ENCODE results near the gene HSDL1.

Gene HSDL1

DNA sequence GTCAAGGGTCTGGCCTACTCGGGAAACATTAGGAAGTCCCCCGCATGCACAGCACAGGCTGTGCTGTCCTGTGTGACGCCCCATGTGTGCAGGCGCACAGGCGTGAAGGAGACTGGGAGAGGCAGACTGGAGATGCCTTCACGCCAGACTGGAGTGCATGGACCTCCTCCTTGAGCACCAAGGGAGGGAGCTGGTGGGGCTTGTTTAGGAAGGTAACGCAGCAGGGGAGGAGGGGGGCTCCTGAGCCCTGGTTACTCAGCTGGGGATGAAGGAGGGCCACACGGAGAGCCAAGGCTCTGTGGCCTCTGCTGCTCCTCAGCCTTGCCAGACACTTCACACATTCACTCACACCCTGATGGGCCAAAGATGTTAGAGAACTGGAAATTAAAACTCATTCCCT lies 7.7 kb downstream of the HSDL1 start:
- H3K36me3 ChIP-seq (ENCODE audit: control insufficient read depth in 1 of 2, insufficient read depth in 2 of 2, low read length in 2 of 2): no peaks in the 10 kb centered on the region
- no peak overlapping the region for H2BK12ac ChIP-seq (ENCODE audit: low read length)
- WGBS (ENCODE audit: extremely low coverage, insufficient coverage, insufficient read length): no CpG with 5 or more reads among the region's 8 CpGs
- no peak overlapping the region for H3K18ac ChIP-seq (ENCODE audit: low read length)
- no peak overlapping the region for H3K9ac ChIP-seq (ENCODE audit: low read length)
- no peak overlapping the region for H4K12ac ChIP-seq (ENCODE audit: low read depth, low read length)
- H4K8ac ChIP-seq (ENCODE audit: low read depth, low read length): no peak overlapping the region
- H2BK120ac ChIP-seq (ENCODE audit: insufficient read depth, low read length, poor library complexity): no peak overlapping the region
- no peak overlapping the region for H3K4me3 ChIP-seq (ENCODE audit: low read depth, low read length)
- H3K4me2 ChIP-seq (ENCODE audit: low read length): no peak overlapping the region
- H3K27me3 ChIP-seq (ENCODE audit: insufficient read depth, low read length): no peaks in the 10 kb centered on the region
- no peak overlapping the region for H3K23ac ChIP-seq (ENCODE audit: low read length)
- no peaks in the 10 kb centered on the region for H3K79me1 ChIP-seq (ENCODE audit: low read length)
- H3K4ac ChIP-seq (ENCODE audit: low read depth, low read length): no peak overlapping the region
- no peak overlapping the region for H3K27ac ChIP-seq (ENCODE audit: low read depth, low read length)
- H2AFZ ChIP-seq (ENCODE audit: insufficient read depth, low read length, poor library complexity): no peak overlapping the region
- H3K4me1 ChIP-seq (ENCODE audit: control insufficient read depth in 1 of 2, insufficient read depth in 2 of 2, low read length in 2 of 2): peaks cover 5 to 6% of the 10 kb centered on the region in 2 experiments
- no peak overlapping the region for H2AK5ac ChIP-seq (ENCODE audit: low read length)
- H3K14ac ChIP-seq (ENCODE audit: low read length): no peak overlapping the region
- DNase-seq: no peak
- H2BK5ac ChIP-seq (ENCODE audit: low read depth, low read length, poor library complexity): no peak overlapping the region
- H3K9me3 ChIP-seq (ENCODE audit: insufficient read depth, low read depth, low read length): no peaks in the 10 kb centered on the region
- no peak overlapping the region for H4K91ac ChIP-seq (ENCODE audit: low read depth, low read length)
- H3K79me2 ChIP-seq (ENCODE audit: control insufficient read depth, insufficient read depth, low read length, poor library complexity): no peaks in the 10 kb centered on the region

DNA sequence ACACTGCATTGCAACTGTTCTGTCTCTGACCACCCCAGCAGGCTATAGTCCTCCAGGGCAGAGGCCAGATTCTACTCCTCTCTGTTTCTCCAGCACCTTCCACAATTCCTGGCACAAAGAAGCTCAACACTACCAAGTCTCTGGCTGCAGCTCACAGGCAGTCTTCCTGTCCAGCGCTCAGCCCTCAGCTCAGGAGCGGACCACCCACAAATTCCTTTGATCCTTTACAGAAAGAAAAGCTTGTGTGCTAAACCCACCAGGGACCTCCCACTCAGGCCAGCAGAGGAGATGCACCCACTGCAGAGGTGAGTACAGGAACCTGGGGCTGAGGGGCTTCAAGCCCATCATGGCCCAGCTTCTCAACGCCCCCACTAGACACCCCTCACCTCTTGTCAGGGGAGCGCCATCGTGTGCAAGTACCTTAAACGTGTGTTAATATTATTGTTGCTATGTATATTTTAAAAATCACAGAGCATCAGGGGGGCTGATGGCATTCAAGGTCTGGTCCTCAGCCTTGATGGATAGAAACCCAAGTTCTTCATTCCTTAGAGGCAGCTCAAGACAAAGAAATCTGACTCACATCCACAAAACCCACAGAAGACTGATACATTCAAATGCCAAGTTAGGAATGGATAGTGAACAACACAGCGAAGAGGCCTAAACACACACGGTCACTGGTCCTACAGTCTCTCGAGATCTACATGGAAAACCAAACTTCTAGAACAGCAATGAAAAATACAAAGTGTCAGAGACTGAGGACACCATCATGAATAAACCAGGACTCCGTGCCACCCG lies 8.4 kb downstream of the HSDL1 start:
- Histone ChIP-seq H3K79me1 (ENCODE audit: low read length) (no peaks in the 10 kb centered on the region), H4K12ac (ENCODE audit: low read depth, low read length) (no peak overlapping the region), H4K91ac (ENCODE audit: low read depth, low read length) (no peak overlapping the region), H3K18ac (ENCODE audit: low read length) (no peak overlapping the region), H2BK120ac (ENCODE audit: insufficient read depth, low read length, poor library complexity) (no peak overlapping the region), H3K9ac (ENCODE audit: low read length) (no peak overlapping the region), H3K23ac (ENCODE audit: low read length) (no peak overlapping the region), H3K4me2 (ENCODE audit: low read length) (no peak overlapping the region), H3K27ac (ENCODE audit: low read depth, low read length) (no peak overlapping the region), H3K36me3 (ENCODE audit: control insufficient read depth in 1 of 2, insufficient read depth in 2 of 2, low read length in 2 of 2) (no peaks in the 10 kb centered on the region), H3K9me3 (ENCODE audit: insufficient read depth, low read depth, low read length) (no peaks in the 10 kb centered on the region), H3K14ac (ENCODE audit: low read length) (no peak overlapping the region), H3K4me3 (ENCODE audit: low read depth, low read length) (no peak overlapping the region), H2AFZ (ENCODE audit: insufficient read depth, low read length, poor library complexity) (no peak overlapping the region), H4K8ac (ENCODE audit: low read depth, low read length) (no peak overlapping the region), H3K4ac (ENCODE audit: low read depth, low read length) (no peak overlapping the region), H2BK12ac (ENCODE audit: low read length) (no peak overlapping the region), H3K79me2 (ENCODE audit: control insufficient read depth, insufficient read depth, low read length, poor library complexity) (no peaks in the 10 kb centered on the region), H2BK5ac (ENCODE audit: low read depth, low read length, poor library complexity) (no peak overlapping the region), H3K4me1 (ENCODE audit: control insufficient read depth in 1 of 2, insufficient read depth in 2 of 2, low read length in 2 of 2) (peaks cover 5 to 6% of the 10 kb centered on the region in 2 experiments), H2AK5ac (ENCODE audit: low read length) (no peak overlapping the region), H3K27me3 (ENCODE audit: insufficient read depth, low read length) (no peaks in the 10 kb centered on the region)
- WGBS (ENCODE audit: extremely low coverage, insufficient coverage, insufficient read length): no CpG with 5 or more reads among the region's 11 CpGs
- DNase-seq: no peak

DNA sequence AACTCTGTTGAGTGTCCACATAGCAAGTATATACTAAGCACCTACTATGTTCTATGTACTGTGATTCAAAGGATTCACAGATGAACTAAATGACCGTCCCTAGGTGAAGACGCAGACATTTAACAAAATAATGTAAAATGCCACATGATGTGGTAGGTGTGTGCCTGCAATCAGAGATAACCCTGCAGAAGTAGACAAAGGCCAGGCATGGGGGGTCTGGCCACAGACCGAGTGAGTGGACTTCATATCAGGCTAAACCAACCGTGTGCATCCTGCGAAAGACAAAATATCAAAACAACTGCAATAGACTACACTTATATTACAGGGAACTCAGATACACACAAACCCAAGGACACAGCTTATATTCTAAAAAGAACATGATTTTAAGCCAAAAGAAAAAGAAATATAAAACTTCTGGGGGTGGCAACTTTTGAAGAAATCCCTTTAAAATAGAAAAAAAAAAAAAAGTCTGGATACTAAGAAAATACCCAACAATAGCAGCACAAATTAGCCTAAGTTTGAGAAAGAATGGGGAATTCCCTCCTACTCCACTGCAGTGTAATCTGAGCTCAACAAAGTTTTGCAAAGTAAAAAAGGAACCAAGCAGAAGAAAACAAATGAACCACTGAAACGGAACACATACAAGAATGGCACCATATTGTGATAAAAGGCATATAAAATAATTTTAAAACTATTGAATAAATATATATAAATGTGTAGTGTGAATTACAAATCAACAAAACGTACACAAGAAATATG lies 12.3 kb downstream of the HSDL1 start:
- Histone ChIP-seq H4K8ac (ENCODE audit: low read depth, low read length) (no peak overlapping the region), H3K36me3 (ENCODE audit: control insufficient read depth in 1 of 2, insufficient read depth in 2 of 2, low read length in 2 of 2) (peaks cover 11 to 12% of the 10 kb centered on the region in 2 experiments), H3K4me3 (ENCODE audit: low read depth, low read length) (no peak overlapping the region), H3K9me3 (ENCODE audit: insufficient read depth, low read depth, low read length) (no peaks in the 10 kb centered on the region), H3K27ac (ENCODE audit: low read depth, low read length) (no peak overlapping the region), H3K4me1 (ENCODE audit: control insufficient read depth in 1 of 2, insufficient read depth in 2 of 2, low read length in 2 of 2) (no peaks in the 10 kb centered on the region), H3K79me1 (ENCODE audit: low read length) (no peaks in the 10 kb centered on the region), H2BK12ac (ENCODE audit: low read length) (no peak overlapping the region), H4K91ac (ENCODE audit: low read depth, low read length) (no peak overlapping the region), H3K4me2 (ENCODE audit: low read length) (no peak overlapping the region), H3K79me2 (ENCODE audit: control insufficient read depth, insufficient read depth, low read length, poor library complexity) (no peaks in the 10 kb centered on the region), H3K14ac (ENCODE audit: low read length) (no peak overlapping the region), H2BK120ac (ENCODE audit: insufficient read depth, low read length, poor library complexity) (no peak overlapping the region), H3K18ac (ENCODE audit: low read length) (no peak overlapping the region), H3K9ac (ENCODE audit: low read length) (no peak overlapping the region), H4K12ac (ENCODE audit: low read depth, low read length) (no peak overlapping the region), H3K4ac (ENCODE audit: low read depth, low read length) (no peak overlapping the region), H3K27me3 (ENCODE audit: insufficient read depth, low read length) (no peaks in the 10 kb centered on the region), H2BK5ac (ENCODE audit: low read depth, low read length, poor library complexity) (no peak overlapping the region), H2AK5ac (ENCODE audit: low read length) (no peak overlapping the region), H2AFZ (ENCODE audit: insufficient read depth, low read length, poor library complexity) (no peak overlapping the region), H3K23ac (ENCODE audit: low read length) (no peak overlapping the region)
- no CpG with 5 or more reads among the region's 7 CpGs for WGBS (ENCODE audit: extremely low coverage, insufficient coverage, insufficient read length)
- DNase-seq: no peak

DNA sequence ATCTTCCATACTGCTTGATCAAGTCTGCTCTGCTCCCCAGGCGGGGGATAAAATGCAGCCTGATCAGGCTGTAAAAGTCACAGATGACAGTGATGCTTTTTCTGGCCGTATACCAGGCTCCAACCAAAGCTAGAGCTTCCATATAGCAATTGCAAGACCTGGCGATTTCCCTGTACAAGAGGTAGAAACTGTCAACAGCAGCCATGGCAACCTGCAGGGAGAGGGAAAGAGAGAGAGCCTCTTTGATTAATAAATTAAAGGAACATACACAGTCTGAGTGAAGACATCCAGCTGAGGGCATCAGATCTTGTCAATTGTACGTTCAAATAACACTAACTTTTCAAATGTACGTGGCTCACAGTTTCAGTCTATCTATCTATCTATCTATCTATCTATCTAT lies 13.9 kb downstream of the HSDL1 start:
- Histone ChIP-seq H4K91ac (ENCODE audit: low read depth, low read length) (no peak overlapping the region), H3K4ac (ENCODE audit: low read depth, low read length) (no peak overlapping the region), H3K9me3 (ENCODE audit: insufficient read depth, low read depth, low read length) (no peaks in the 10 kb centered on the region), H4K12ac (ENCODE audit: low read depth, low read length) (no peak overlapping the region), H2AK5ac (ENCODE audit: low read length) (no peak overlapping the region), H3K27me3 (ENCODE audit: insufficient read depth, low read length) (no peaks in the 10 kb centered on the region), H3K18ac (ENCODE audit: low read length) (no peak overlapping the region), H2BK120ac (ENCODE audit: insufficient read depth, low read length, poor library complexity) (no peak overlapping the region), H3K9ac (ENCODE audit: low read length) (no peak overlapping the region), H3K79me1 (ENCODE audit: low read length) (no peaks in the 10 kb centered on the region), H2BK12ac (ENCODE audit: low read length) (no peak overlapping the region), H3K23ac (ENCODE audit: low read length) (no peak overlapping the region), H3K79me2 (ENCODE audit: control insufficient read depth, insufficient read depth, low read length, poor library complexity) (no peaks in the 10 kb centered on the region), H2BK5ac (ENCODE audit: low read depth, low read length, poor library complexity) (no peak overlapping the region), H3K4me1 (ENCODE audit: control insufficient read depth in 1 of 2, insufficient read depth in 2 of 2, low read length in 2 of 2) (no peaks in the 10 kb centered on the region), H3K4me2 (ENCODE audit: low read length) (no peak overlapping the region), H3K27ac (ENCODE audit: low read depth, low read length) (no peak overlapping the region), H4K8ac (ENCODE audit: low read depth, low read length) (no peak overlapping the region), H2AFZ (ENCODE audit: insufficient read depth, low read length, poor library complexity) (no peak overlapping the region), H3K4me3 (ENCODE audit: low read depth, low read length) (no peak overlapping the region), H3K14ac (ENCODE audit: low read length) (no peak overlapping the region), H3K36me3 (ENCODE audit: control insufficient read depth in 1 of 2, insufficient read depth in 2 of 2, low read length in 2 of 2) (peaks cover 13 to 15% of the 10 kb centered on the region in 2 experiments)
- no peak for DNase-seq
- no CpG with 5 or more reads among the region's 5 CpGs for WGBS (ENCODE audit: extremely low coverage, insufficient coverage, insufficient read length)

All from trophoblast cell (in vitro differentiated cells and primary cell).